HFFc6 (cell line): ENCODE results near the gene TIMM17A. TPM values are rescaled to one million over a fixed set of nuclear protein-coding genes. Genes with fewer than 3 reads are reported as not detected.

Experiments
- DNase-seq: peaks from one replicate; pipeline ENCODE4 v3.0.0-alpha.2; 2018
- H3K27ac Mint-ChIP-seq: 2 replicates; pipeline ENCODE4 v1.8.0; 2020; ENCODE audit warnings: mild to moderate bottlenecking, mixed read lengths
- H3K27me3 Mint-ChIP-seq: 2 replicates; pipeline ENCODE4 v1.8.0; 2021; ENCODE audit warnings: mild to moderate bottlenecking, moderate library complexity, mixed read lengths; ENCODE audit not compliant: insufficient read depth
- H3K36me3 Mint-ChIP-seq: 2 replicates; pipeline ENCODE4 v1.8.0; 2021; ENCODE audit warnings: low read depth, mixed read lengths
- H3K4me1 Mint-ChIP-seq: 2 replicates; pipeline ENCODE4 v1.8.0; 2020; ENCODE audit warnings: low read depth, mixed read lengths
- H3K4me3 Mint-ChIP-seq: 2 replicates; pipeline ENCODE4 v1.8.0; 2020; ENCODE audit warnings: mild to moderate bottlenecking, moderate library complexity, mixed read lengths
- H3K9me3 Mint-ChIP-seq: 2 replicates; pipeline ENCODE4 v1.8.0; 2020; ENCODE audit warnings: mild to moderate bottlenecking, mixed read lengths
- total RNA-seq, 6 experiments: library from RNA; stranded (reverse); fragmentation: NEBNext Ultra II Directional; extraction: Animal tissue kit (Norgen Biotek cat#: 25700); gene quantifications; 2 replicates in 1 of 6; 3 replicates in 5 of 6; pipeline ENCODE4 v1.2.3, GENCODE V29; 2021
- TF ChIP-seq, protein P1 (sequence below): fragments of 200-600 bp; sonication (generic); IDR thresholded peaks from 2 replicates; pipeline ENCODE4 v1.5.0; 2021; ENCODE audit warnings: antibody characterized with exemption, mild to moderate bottlenecking

Gene TIMM17A
- total RNA-seq, 6 experiments from 2014 or later: 114 to 128 (median 122) TPM

DNA sequence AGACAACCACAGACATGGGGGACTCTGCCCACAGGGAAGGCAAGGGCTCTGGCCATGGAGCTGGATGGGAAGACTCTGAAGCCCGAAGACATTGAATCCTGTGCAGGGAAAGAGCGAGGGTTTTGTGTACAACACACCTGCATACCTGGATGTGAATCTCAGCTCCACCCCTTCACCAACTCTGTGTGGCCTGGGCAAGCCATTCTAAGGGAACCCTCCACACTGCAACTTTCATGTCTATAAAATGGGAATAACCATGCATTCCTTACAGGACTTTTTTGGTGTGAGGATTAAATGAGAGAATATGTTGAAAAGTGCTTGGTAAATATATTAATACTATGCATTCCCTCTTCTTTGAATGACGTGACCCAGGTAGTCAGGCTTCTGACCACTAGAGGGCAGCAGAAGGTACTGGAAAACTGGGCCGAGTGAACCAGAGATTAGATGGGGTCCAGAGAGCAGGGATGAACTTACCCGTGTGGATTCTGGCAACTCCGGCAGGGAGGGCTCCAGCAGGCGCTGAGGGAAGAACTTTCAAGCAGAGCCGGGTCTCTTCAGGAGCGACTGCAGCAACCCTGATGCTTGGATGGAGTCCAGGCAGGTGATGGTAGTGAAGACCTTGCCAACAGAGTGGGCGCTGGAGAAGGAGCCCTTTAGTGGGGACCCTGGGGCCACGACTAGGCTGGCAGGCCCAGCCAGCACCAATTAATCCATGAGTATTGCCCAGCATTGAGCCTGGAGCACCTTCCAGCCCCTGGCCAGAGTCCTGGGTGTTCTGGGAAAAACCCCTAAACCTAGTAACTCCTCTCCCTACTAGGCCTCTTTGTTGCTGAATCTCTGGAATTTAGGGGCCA lies 54.2 kb downstream of the TIMM17A start:
- Mint-ChIP-seq H3K4me1 (peaks cover 31% of the 10 kb centered on the region), H3K27ac (no peak overlapping the region), H3K9me3 (no peaks in the 10 kb centered on the region), H3K36me3 (peaks cover 18% of the 10 kb centered on the region), H3K4me3 (no peak overlapping the region), H3K27me3 (peaks cover 20% of the 10 kb centered on the region)
- peak; percentile 74 for DNase-seq
- TF ChIP-seq, protein P1, sequence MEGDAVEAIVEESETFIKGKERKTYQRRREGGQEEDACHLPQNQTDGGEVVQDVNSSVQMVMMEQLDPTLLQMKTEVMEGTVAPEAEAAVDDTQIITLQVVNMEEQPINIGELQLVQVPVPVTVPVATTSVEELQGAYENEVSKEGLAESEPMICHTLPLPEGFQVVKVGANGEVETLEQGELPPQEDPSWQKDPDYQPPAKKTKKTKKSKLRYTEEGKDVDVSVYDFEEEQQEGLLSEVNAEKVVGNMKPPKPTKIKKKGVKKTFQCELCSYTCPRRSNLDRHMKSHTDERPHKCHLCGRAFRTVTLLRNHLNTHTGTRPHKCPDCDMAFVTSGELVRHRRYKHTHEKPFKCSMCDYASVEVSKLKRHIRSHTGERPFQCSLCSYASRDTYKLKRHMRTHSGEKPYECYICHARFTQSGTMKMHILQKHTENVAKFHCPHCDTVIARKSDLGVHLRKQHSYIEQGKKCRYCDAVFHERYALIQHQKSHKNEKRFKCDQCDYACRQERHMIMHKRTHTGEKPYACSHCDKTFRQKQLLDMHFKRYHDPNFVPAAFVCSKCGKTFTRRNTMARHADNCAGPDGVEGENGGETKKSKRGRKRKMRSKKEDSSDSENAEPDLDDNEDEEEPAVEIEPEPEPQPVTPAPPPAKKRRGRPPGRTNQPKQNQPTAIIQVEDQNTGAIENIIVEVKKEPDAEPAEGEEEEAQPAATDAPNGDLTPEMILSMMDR: peak; percentile 97

DNA sequence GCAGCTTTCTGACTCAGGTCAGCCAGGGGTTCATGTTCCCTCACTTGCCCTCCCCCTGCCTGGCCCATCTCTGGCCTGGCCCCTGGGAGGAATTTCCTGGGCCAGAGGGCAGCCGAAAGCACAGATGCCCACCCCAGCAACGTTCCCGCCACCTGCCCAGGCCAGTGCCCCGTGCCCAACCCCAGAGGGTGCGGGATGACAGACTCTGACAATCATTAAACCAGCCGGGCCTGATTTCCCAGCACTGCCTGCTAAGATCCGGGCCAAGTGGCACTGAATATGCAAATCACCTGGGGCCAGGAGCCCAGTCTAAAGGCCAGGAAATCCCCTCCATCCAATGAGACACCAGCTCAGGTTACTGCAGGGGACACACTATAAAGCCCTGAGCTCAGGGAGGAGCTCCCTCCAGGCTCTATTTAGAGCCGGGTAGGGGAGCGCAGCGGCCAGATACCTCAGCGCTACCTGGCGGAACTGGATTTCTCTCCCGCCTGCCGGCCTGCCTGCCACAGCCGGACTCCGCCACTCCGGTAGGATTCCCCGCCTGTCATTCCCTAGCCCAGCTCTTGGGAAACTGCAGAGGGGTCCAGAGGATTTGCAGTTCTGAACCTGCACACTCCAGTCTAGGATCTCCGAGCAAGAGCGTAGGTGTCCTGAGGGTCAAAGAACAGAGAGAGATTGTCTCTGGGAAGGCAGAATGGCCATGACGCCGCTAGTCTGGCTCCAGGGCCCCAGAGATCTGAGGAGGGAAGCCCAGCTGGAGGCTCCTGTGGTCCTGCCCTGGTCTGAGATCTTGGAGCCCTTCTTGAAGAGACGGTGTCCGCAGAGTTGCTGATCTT lies 55.1 kb downstream of the TIMM17A start, which contains the start of gene ELF3:
ELF3 (plus strand) TSS at position 408 of the 836 bp plus-strand sequence. CDS start 550 bp downstream, outside the sequence.
- Mint-ChIP-seq H3K4me1 (peaks cover 28% of the 10 kb centered on the region), H3K27me3 (peaks cover 20% of the 10 kb centered on the region), H3K4me3 (no peak within 1 kb of the TSS), H3K9me3 (no peaks in the 10 kb centered on the region), H3K36me3 (peaks cover 13% of the 10 kb centered on the region), H3K27ac (no peak within 1 kb of the TSS)
- DNase-seq: no peak
- TF ChIP-seq, protein P1: no peak

DNA sequence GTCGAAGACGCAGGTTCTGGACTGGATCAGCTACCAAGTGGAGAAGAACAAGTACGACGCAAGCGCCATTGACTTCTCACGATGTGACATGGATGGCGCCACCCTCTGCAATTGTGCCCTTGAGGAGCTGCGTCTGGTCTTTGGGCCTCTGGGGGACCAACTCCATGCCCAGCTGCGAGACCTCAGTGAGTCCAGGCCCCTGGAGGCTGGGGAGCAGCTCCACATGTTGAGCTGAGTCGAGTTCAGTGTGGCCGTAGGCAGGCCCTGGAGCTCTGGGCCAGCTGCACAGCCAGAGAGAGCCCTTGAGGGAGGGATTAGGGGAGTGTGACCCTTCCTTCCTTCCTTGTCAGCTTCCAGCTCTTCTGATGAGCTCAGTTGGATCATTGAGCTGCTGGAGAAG lies 56.7 kb downstream of the TIMM17A start:
- TF ChIP-seq, protein P1: no peak
- Mint-ChIP-seq H3K4me3 (no peak overlapping the region), H3K36me3 (0 out of 2 replicates have a peak, but pooled peaks cover 3% of the 10 kb centered on the region), H3K9me3 (no peaks in the 10 kb centered on the region), H3K4me1 (peaks cover 29% of the 10 kb centered on the region), H3K27me3 (peaks cover 27% of the 10 kb centered on the region), H3K27ac (no peak overlapping the region)
- DNase-seq: no peak

DNA sequence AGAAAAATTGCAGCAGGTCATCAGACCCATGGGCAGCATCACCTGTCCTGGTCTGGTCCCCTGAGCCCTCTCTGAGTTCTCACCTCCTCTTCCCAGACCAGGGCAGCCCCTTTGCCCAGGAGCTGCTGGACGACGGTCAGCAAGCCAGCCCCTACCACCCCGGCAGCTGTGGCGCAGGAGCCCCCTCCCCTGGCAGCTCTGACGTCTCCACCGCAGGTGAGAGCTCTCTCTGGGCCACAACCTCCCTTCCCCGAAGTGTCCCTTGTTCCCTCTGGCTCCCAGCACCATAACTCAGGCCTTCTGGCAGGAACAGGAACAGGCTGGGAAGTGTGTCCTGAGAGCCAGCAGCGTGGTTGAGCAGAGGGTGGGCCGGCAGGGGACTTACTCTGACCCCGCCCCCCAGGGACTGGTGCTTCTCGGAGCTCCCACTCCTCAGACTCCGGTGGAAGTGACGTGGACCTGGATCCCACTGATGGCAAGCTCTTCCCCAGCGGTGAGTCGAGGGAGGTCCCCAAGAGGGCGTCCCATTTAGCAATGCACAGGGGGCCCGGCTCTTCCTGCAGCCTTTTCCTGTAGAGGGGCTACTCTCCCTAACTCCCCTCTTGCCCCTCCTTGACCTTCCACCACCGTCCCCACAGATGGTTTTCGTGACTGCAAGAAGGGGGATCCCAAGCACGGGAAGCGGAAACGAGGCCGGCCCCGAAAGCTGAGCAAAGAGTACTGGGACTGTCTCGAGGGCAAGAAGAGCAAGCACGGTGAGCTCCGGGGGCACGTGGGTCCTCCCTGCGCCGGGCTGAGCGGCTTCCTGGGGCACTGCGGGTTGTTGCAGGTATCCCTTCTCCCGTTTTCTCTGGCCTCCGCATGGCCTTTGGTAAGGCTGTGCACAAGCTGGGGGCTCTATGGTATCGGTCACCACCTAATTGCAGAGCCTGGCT lies 57.5 kb downstream of the TIMM17A start:
- Mint-ChIP-seq H3K27me3 (peaks cover 32% of the 10 kb centered on the region), H3K36me3 (no peaks in the 10 kb centered on the region), H3K9me3 (no peaks in the 10 kb centered on the region), H3K27ac (no peak overlapping the region), H3K4me3 (no peak overlapping the region), H3K4me1 (peaks cover 21% of the 10 kb centered on the region)
- DNase-seq: no peak
- TF ChIP-seq, protein P1: no peak

DNA sequence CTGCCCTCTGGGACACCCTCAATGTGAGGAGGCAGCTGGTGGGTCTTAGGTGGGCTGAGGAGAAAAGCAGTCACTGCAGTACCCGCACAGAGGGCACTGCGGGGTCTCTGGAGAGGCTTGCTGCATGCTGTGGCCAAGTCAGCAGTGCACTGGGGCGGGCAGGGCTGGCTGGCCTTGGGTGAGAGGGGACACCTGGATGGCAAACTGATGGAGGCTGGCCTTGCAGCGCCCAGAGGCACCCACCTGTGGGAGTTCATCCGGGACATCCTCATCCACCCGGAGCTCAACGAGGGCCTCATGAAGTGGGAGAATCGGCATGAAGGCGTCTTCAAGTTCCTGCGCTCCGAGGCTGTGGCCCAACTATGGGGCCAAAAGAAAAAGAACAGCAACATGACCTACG lies 58.3 kb downstream of the TIMM17A start:
- H3K27ac Mint-ChIP-seq: no peak overlapping the region
- peaks cover 34% of the 10 kb centered on the region for H3K27me3 Mint-ChIP-seq
- H3K9me3 Mint-ChIP-seq: no peaks in the 10 kb centered on the region
- TF ChIP-seq, protein P1: no peak
- DNase-seq: no peak
- H3K36me3 Mint-ChIP-seq: no peaks in the 10 kb centered on the region
- H3K4me3 Mint-ChIP-seq: no peak overlapping the region
- H3K4me1 Mint-ChIP-seq: peaks cover 16% of the 10 kb centered on the region
